DOHH2 (cell line): ENCODE measurements around the gene EXOSC10.
"Not testable (repeated sequence)": the region's sequence is repeated elsewhere in the genome, so short reads cannot be mapped to it uniquely, and the experiment has no call there.

Source experiments
- H3F3A ChIP-seq: fragments of 200-600 bp; sonication (generic), shearing (Covaris generic); 2 replicates; pipeline ENCODE4 v1.6.0; 2016; ENCODE audit warnings: antibody characterized with exemption, mild to moderate bottlenecking; ENCODE audit not compliant: control insufficient read depth, insufficient read depth
- H3K27ac ChIP-seq: fragments of 200-600 bp; sonication (generic); 2 replicates; pipeline ENCODE4 v1.5.1; 2014; ENCODE audit warnings: low read depth, mild to moderate bottlenecking, low read length, moderate library complexity
- H3K27me3 ChIP-seq: fragments of 200-600 bp; sonication (generic); 2 replicates; pipeline ENCODE4 v1.6.1; 2014; ENCODE audit warnings: mild to moderate bottlenecking, low read length, mixed read lengths; ENCODE audit not compliant: control insufficient read depth
- H3K36me3 ChIP-seq: fragments of 200-600 bp; sonication (generic); 2 replicates; pipeline ENCODE4 v1.6.1; 2014; ENCODE audit warnings: mild to moderate bottlenecking, low read length, moderate library complexity, mixed read lengths; ENCODE audit not compliant: control insufficient read depth
- H3K4me1 ChIP-seq: fragments of 200-600 bp; sonication (generic); 2 replicates; pipeline ENCODE4 v1.6.1; 2014; ENCODE audit warnings: mild to moderate bottlenecking, low read length, mixed read lengths; ENCODE audit not compliant: control insufficient read depth
- H3K4me2 ChIP-seq: fragments of 200-600 bp; sonication (generic); 2 replicates; pipeline ENCODE4 v1.6.0; 2014; ENCODE audit warnings: mild to moderate bottlenecking, low read length, moderate library complexity
- H3K4me3 ChIP-seq: fragments of 200-600 bp; sonication (generic); 2 replicates; pipeline ENCODE4 v1.5.1; 2014; ENCODE audit warnings: mild to moderate bottlenecking, low read length, mixed read lengths
- H3K79me2 ChIP-seq: fragments of 200-600 bp; sonication (generic); 2 replicates; pipeline ENCODE4 v1.6.1; 2014; ENCODE audit warnings: mild to moderate bottlenecking, low read length, mixed read lengths; ENCODE audit not compliant: control insufficient read depth
- H3K9me2 ChIP-seq: fragments of 200-600 bp; sonication (generic); replicated peaks from 2 replicates; pipeline ENCODE4 v1.6.1; 2014; ENCODE audit warnings: mild to moderate bottlenecking, low read length, mixed read lengths; ENCODE audit not compliant: control insufficient read depth
- H3K9me3 ChIP-seq: fragments of 200-600 bp; sonication (generic); 2 replicates; pipeline ENCODE4 v1.6.1; 2014; ENCODE audit warnings: antibody characterized with exemption, low read length, mixed read lengths; ENCODE audit not compliant: control insufficient read depth, insufficient read depth
- H4K20me1 ChIP-seq: fragments of 200-600 bp; sonication (generic); 2 replicates; pipeline ENCODE4 v1.6.0; 2014; ENCODE audit warnings: low read depth, mild to moderate bottlenecking, antibody characterized with exemption, low read length, moderate library complexity; ENCODE audit not compliant: control insufficient read depth, insufficient read depth
- EZH2phosphoT487 ChIP-seq: fragments of 200-600 bp; sonication (generic); IDR thresholded peaks from 2 replicates; pipeline ENCODE4 v1.6.1; 2017; ENCODE audit warnings: borderline replicate concordance, mild to moderate bottlenecking, antibody characterized with exemption, low read length, moderate library complexity, mixed read lengths
- TF ChIP-seq, protein P1 (sequence below): fragments of 200-600 bp; sonication (generic); IDR thresholded peaks from one replicate; pipeline ENCODE4 v1.5.1; 2014; ENCODE audit warnings: antibody characterized with exemption, mild to moderate bottlenecking, low read depth, low read length; ENCODE audit not compliant: poor library complexity, severe bottlenecking

Gene EXOSC10

DNA sequence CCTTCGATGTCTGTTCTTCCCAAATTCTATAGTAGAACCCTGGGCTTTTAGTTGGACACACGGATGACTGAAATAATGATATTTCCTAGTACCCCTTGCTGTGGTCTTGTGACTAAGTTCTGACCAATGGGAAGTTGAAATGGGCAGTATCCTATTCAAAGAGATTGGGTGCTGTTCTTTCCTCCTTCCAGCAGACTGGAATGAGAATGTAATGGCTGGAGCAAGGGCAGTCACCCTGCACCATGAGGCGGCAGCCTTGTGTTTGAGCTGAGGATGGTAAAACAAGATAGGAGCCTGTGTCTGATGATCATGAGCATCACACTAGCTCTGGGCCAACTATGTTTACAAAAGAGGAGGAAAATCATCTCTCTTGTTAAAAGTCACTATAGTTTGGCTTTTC, 34.7 kb downstream of the EXOSC10 start:
- H3K36me3 ChIP-seq: peaks cover 80% of the 10 kb centered on the region
- no peak overlapping the region for H3K27ac ChIP-seq

DNA sequence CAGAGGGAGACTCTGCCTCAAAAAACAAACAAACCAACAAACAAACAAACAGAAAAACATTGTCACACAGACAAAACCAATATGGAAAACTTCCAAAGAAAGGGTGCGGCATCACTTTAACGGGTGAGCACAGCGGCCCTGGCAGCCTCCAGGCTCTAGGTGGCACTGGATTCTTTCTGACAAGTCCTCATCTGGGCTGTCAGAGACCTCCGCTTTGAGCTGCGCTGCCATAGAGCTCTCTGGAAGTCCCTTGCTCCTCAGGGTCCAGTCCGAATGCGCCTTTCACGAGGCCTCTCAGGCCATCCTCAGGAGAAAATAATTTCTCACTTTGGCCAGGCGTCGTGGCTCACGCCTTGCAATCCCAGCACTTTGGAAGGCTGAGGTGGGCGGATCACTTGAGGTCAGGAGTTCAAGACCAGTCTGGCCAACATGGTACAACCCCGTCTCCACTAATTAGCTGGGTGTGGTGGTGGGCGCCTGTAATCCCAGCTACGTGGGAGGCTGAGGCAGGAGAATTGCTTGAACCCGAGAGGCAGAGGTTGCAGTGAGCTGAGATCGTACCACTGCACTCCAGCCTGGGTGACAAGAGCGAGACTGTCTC, 35.6 kb downstream of the EXOSC10 start:
- H3K4me1 ChIP-seq: peaks cover 26% of the 10 kb centered on the region
- not testable (repeated sequence) for H3K4me3 ChIP-seq, H3K9me3 ChIP-seq, H3K9me2 ChIP-seq, H3K4me2 ChIP-seq, H3K27ac ChIP-seq, H3K27me3 ChIP-seq, H4K20me1 ChIP-seq
- H3K36me3 ChIP-seq: peaks cover 75% of the 10 kb centered on the region
- H3F3A ChIP-seq: peaks cover 19% of the 10 kb centered on the region
- peaks cover 37% of the 10 kb centered on the region for H3K79me2 ChIP-seq

More for the DNA sequence above, 34.7 kb downstream of the EXOSC10 start:
- Histone ChIP-seq H3K4me1 (peaks cover 26% of the 10 kb centered on the region), H3K4me2 (no peak overlapping the region), H3K27me3 (no peaks in the 10 kb centered on the region), H3K9me2 (no peaks in the 10 kb centered on the region), H3K9me3 (no peaks in the 10 kb centered on the region), H3K4me3 (no peak overlapping the region), H3F3A (peaks cover 19% of the 10 kb centered on the region), H3K79me2 (peaks cover 30% of the 10 kb centered on the region), H4K20me1 (no peaks in the 10 kb centered on the region)
- TF ChIP-seq, protein P1, sequence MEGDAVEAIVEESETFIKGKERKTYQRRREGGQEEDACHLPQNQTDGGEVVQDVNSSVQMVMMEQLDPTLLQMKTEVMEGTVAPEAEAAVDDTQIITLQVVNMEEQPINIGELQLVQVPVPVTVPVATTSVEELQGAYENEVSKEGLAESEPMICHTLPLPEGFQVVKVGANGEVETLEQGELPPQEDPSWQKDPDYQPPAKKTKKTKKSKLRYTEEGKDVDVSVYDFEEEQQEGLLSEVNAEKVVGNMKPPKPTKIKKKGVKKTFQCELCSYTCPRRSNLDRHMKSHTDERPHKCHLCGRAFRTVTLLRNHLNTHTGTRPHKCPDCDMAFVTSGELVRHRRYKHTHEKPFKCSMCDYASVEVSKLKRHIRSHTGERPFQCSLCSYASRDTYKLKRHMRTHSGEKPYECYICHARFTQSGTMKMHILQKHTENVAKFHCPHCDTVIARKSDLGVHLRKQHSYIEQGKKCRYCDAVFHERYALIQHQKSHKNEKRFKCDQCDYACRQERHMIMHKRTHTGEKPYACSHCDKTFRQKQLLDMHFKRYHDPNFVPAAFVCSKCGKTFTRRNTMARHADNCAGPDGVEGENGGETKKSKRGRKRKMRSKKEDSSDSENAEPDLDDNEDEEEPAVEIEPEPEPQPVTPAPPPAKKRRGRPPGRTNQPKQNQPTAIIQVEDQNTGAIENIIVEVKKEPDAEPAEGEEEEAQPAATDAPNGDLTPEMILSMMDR: no peak
- TF ChIP-seq EZH2phosphoT487: no peak

DNA sequence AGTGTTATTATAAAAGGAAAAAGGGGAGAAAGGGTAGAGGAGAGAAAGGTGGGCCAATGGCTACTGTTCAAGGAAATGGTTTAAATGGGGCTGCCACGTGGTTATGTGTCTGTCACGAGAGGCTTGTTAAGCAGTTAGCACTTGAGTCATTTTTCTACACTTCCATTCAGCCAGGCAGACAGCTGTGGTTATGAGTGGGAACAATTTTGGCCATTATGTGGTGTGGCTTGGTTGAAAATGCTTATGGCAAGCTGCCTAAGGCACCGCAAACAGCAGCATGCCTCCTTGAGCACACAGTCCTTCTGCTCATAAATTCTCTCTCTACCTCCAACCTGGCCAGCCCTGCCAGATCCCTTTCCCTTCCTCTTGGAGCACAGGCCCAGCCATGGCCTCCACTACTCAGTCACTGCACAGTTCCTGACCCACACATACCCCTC, 36.7 kb downstream of the EXOSC10 start:
- H4K20me1 ChIP-seq: no peaks in the 10 kb centered on the region
- H3K36me3 ChIP-seq: peaks cover 74% of the 10 kb centered on the region
- H3K9me3 ChIP-seq: no peaks in the 10 kb centered on the region
- TF ChIP-seq, protein P1: no peak
- no peak overlapping the region for H3K4me2 ChIP-seq
- no peak overlapping the region for H3K4me3 ChIP-seq
- peaks cover 19% of the 10 kb centered on the region for H3F3A ChIP-seq
- H3K27me3 ChIP-seq: no peaks in the 10 kb centered on the region
- no peaks in the 10 kb centered on the region for H3K9me2 ChIP-seq
- peaks cover 48% of the 10 kb centered on the region for H3K79me2 ChIP-seq
- H3K27ac ChIP-seq: peak overlapping the region; percentile 19; the same call in 1 of the 2 replicates
- peaks cover 34% of the 10 kb centered on the region for H3K4me1 ChIP-seq

DNA sequence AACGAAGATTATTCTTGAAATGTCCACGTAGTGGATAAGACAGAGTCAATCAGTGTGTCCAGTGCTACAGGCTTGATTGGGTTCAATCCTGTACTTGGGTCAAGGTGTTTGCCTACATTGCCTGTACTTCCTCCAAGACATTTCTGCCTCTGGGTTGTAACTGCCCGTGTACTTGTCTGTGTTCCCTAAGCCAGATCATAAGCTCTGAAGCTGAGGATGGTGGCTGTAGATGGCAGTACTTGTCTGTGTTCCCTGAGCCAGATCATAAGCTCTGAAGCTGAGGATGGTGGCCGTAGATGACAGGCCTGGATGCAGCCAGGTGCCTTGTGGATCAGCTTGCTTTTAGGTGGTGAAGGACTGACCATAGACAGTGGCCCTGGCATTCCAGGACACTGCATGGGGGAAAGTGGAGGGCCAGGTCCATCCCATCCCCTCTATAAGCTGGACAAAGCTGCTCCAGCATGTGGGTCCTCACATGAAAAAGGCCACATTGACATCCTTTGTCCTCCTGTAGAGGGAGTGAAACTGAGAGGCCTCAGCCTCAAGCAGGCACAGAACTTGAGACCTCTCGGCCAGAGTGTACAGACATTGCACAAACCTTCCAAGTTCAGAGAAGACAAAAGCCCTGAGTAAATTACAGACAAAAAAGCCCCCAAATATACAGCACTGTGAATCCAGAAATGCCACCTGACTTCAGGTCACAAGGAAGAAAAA, 37.9 kb downstream of the EXOSC10 start:
- H4K20me1 ChIP-seq: no peaks in the 10 kb centered on the region
- peaks cover 54% of the 10 kb centered on the region for H3K79me2 ChIP-seq
- TF ChIP-seq, protein P1: no peak
- no peak for TF ChIP-seq EZH2phosphoT487
- H3K36me3 ChIP-seq: peaks cover 79% of the 10 kb centered on the region
- H3K27me3 ChIP-seq: no peaks in the 10 kb centered on the region
- peaks cover 37% of the 10 kb centered on the region for H3K4me1 ChIP-seq
- peak overlapping the region; percentile 98; the same call in 1 of the 2 replicates for H3K4me3 ChIP-seq
- no peak overlapping the region; the same call in 1 of the 2 replicates for H3K27ac ChIP-seq
- H3K9me3 ChIP-seq: no peaks in the 10 kb centered on the region
- peak overlapping the region; percentile 95 for H3K4me2 ChIP-seq
- H3F3A ChIP-seq: peaks cover 22% of the 10 kb centered on the region
- no peaks in the 10 kb centered on the region for H3K9me2 ChIP-seq
